ENCODE data around the gene PSMB5.
"Not testable (repeated sequence)": the region's sequence is repeated elsewhere in the genome, so short reads cannot be mapped to it uniquely, and the experiment has no call there.

PSMB5 gene

GRCh38 chr14:23043145-23043544 is 8.4 kb upstream of the PSMB5 start:
- DNase-seq, result no peak

GRCh38 chr14:23042162-23042965 is 7.7 kb upstream of the PSMB5 start, which contains the start of gene PSMB11:
TSS of gene PSMB11 (plus strand) at chr14:23042212. CDS start at chr14:23042226, 14 bp downstream.
- DNase-seq, result no peak

- DNase-seq, result no peak
Measured at GRCh38 chr14:23041729-23042128, 7.0 kb upstream of the PSMB5 start.

GRCh38 chr14:23040100-23040499 is 5.4 kb upstream of the PSMB5 start:
- DNase-seq, result no peak

- no peak for DNase-seq
Measured at GRCh38 chr14:23035303-23036144, 824 bp upstream of the PSMB5 start.

- DNase-seq, result no peak
Measured at GRCh38 chr14:23033801-23034497, 751 bp downstream of the PSMB5 start.

GRCh38 chr14:23033251-23033727 is 1.4 kb downstream of the PSMB5 start:
- DNase-seq, result no peak

GRCh38 chr14:23030936-23031335 is 3.8 kb downstream of the PSMB5 start:
- no peak for DNase-seq

GRCh38 chr14:23028799-23029198 is 5.9 kb downstream of the PSMB5 start:
- DNase-seq, result no peak

- no peak for DNase-seq
Measured at GRCh38 chr14:23025151-23025814, 9.4 kb downstream of the PSMB5 start.

GRCh38 chr14:23024612-23025075 is 10.1 kb downstream of the PSMB5 start:
- no peak for DNase-seq

GRCh38 chr14:23023795-23024152 is 10.9 kb downstream of the PSMB5 start:
- no peak for DNase-seq

GRCh38 chr14:23023022-23023794 is 11.5 kb downstream of the PSMB5 start:
- no peak for DNase-seq

- no peak for DNase-seq
Measured at GRCh38 chr14:23021889-23022442, 12.7 kb downstream of the PSMB5 start.

GRCh38 chr14:23021434-23021833 is 13.3 kb downstream of the PSMB5 start:
- DNase-seq, result no peak

- DNase-seq, result no peak
Measured at GRCh38 chr14:23020143-23021128, 14.3 kb downstream of the PSMB5 start.

- DNase-seq, result no peak
Measured at GRCh38 chr14:23018107-23018506, 16.6 kb downstream of the PSMB5 start.

- no peak for DNase-seq
Measured at GRCh38 chr14:23017091-23017490, 17.6 kb downstream of the PSMB5 start.

GRCh38 chr14:23015618-23016017 is 19.1 kb downstream of the PSMB5 start:
- DNase-seq, result no peak

GRCh38 chr14:23013749-23014054 is 21.0 kb downstream of the PSMB5 start:
- not testable (repeated sequence) for DNase-seq

Measured in stimulated activated CD4-positive, alpha-beta T cell treated with anti-CD3 and anti-CD28 coated beads, Interleukin-12 subunit alpha, Interleukin-12 subunit beta, amount 100 ng/mL, for 4 hours (primary cell).